CD14-positive monocyte (primary cell): ENCODE data around the gene SASH1. TPM values are rescaled to one million over a fixed set of nuclear protein-coding genes. Genes with fewer than 3 reads are reported as not detected.

ENCODE experiments used
- DNase-seq, 3 donors: peaks; one replicate each; pipeline ENCODE4 v3.0.0-alpha.2; 2011 to 2022
- H2AFZ ChIP-seq: 2 replicates; pipeline ENCODE4 v1.6.0; 2012; ENCODE audit warnings: mild to moderate bottlenecking, low read depth, low read length, inconsistent platforms; ENCODE audit not compliant: insufficient read depth, poor library complexity, severe bottlenecking
- H3K27ac ChIP-seq, 2 donors: 1 replicate in 1 of 2; 2 replicates in 1 of 2; pipeline ENCODE4 v1.5.1; 2012 to 2013; ENCODE audit warnings: low read length in 2 of 2, control low read depth in 1 of 2, inconsistent platforms in 1 of 2, low read depth in 1 of 2, mild to moderate bottlenecking in 1 of 2
- H3K27me3 ChIP-seq, 2 donors: one replicate each; pipeline versions ENCODE4 v1.6.0 to v1.6.1; 2011 to 2013; ENCODE audit warnings: low read length in 2 of 2; ENCODE audit not compliant: control insufficient read depth in 2 of 2, insufficient read depth in 2 of 2
- H3K36me3 ChIP-seq, 2 donors: replicated peaks in 1 of 2; 1 replicate in 1 of 2; 2 replicates in 1 of 2; pipeline versions ENCODE4 v1.5.1 to v1.6.1; 2012 to 2013; ENCODE audit warnings: low read length in 2 of 2, control low read depth in 1 of 2, inconsistent platforms in 1 of 2, mild to moderate bottlenecking in 1 of 2; ENCODE audit not compliant: insufficient read depth in 2 of 2, control insufficient read depth in 1 of 2
- H3K4me1 ChIP-seq, 2 donors: 1 replicate in 1 of 2; 2 replicates in 1 of 2; pipeline versions ENCODE4 v1.5.1 to v1.6.1; 2012 to 2013; ENCODE audit warnings: low read length in 2 of 2, control low read depth in 1 of 2, inconsistent platforms in 1 of 2, mild to moderate bottlenecking in 1 of 2, moderate library complexity in 1 of 2; ENCODE audit not compliant: insufficient read depth in 2 of 2, control insufficient read depth in 1 of 2
- H3K4me2 ChIP-seq: replicated peaks from 2 replicates; pipeline ENCODE3; 2012; ENCODE audit warnings: low read length, moderate library complexity, mild to moderate bottlenecking; ENCODE audit not compliant: poor library complexity, severe bottlenecking; ENCODE audit errors: extremely low read depth
- H3K4me3 ChIP-seq, 3 experiments: fragments of 200-600 bp in 1 of 3; sonication (generic) in 1 of 3; replicated peaks in 1 of 3; 1 replicate in 2 of 3; 2 replicates in 1 of 3; pipeline ENCODE4 v1.5.1; 2011 to 2013; ENCODE audit warnings: low read length in 3 of 3, mild to moderate bottlenecking in 3 of 3, control low read depth in 2 of 3, low read depth in 2 of 3, inconsistent platforms in 1 of 3, moderate library complexity in 1 of 3
- H3K79me2 ChIP-seq: 2 replicates; pipeline ENCODE4 v1.6.0; 2012; ENCODE audit warnings: mild to moderate bottlenecking, control low read depth, inconsistent platforms, low read length, moderate library complexity; ENCODE audit not compliant: insufficient read depth
- H3K9ac ChIP-seq: 2 replicates; pipeline ENCODE4 v1.6.0; 2017; ENCODE audit warnings: low read length, mild to moderate bottlenecking; ENCODE audit not compliant: insufficient read depth, poor library complexity, severe bottlenecking
- H3K9me3 ChIP-seq, 2 donors: replicated peaks in 1 of 2; 1 replicate in 1 of 2; 2 replicates in 1 of 2; pipeline versions ENCODE4 v1.5.1 to v1.6.1; 2012 to 2013; ENCODE audit warnings: low read length in 2 of 2, control low read depth in 1 of 2; ENCODE audit not compliant: control insufficient read depth in 1 of 2, insufficient read depth in 1 of 2
- H4K20me1 ChIP-seq: 2 replicates; pipeline ENCODE4 v1.6.0; 2012; ENCODE audit warnings: mild to moderate bottlenecking, low read length, control low read depth, moderate library complexity; ENCODE audit not compliant: insufficient read depth
- H3K27ac Mint-ChIP-seq, 7 donors: one replicate each; pipeline ENCODE4 v1.8.0; 2020; ENCODE audit warnings: mild to moderate bottlenecking in 7 of 7, mixed read lengths in 7 of 7, moderate library complexity in 6 of 7, inconsistent platforms in 2 of 7
- H3K27me3 Mint-ChIP-seq, 3 donors: one replicate each; pipeline ENCODE4 v1.8.0; 2021 to 2022; ENCODE audit warnings: low read depth in 3 of 3, mild to moderate bottlenecking in 3 of 3, mixed read lengths in 3 of 3, moderate library complexity in 3 of 3, inconsistent platforms in 1 of 3
- H3K36me3 Mint-ChIP-seq, 2 donors: one replicate each; pipeline ENCODE4 v1.8.0; 2020; ENCODE audit warnings: mixed read lengths in 2 of 2, inconsistent platforms in 1 of 2, mild to moderate bottlenecking in 1 of 2
- H3K4me1 Mint-ChIP-seq: one replicate; pipeline ENCODE4 v1.8.0; 2020; ENCODE audit warnings: mild to moderate bottlenecking, mixed read lengths
- H3K4me3 Mint-ChIP-seq, 2 donors: one replicate each; pipeline ENCODE4 v1.8.0; 2020; ENCODE audit warnings: mild to moderate bottlenecking in 2 of 2, mixed read lengths in 2 of 2, moderate library complexity in 1 of 2
- H3K9me3 Mint-ChIP-seq, 7 donors: one replicate each; pipeline ENCODE4 v1.8.0; 2020 to 2022; ENCODE audit warnings: mixed read lengths in 7 of 7, mild to moderate bottlenecking in 6 of 7, moderate library complexity in 6 of 7, inconsistent platforms in 2 of 7
- CTCF ChIP-seq: fragments of 200-600 bp; IDR thresholded peaks from one replicate; pipeline ENCODE4 v1.8.0; 2022; ENCODE audit warnings: antibody characterized with exemption, mild to moderate bottlenecking
- WGBS: methylation state at CpG from one replicate; pipeline ENCODE4 v1.1.5; 2013; ENCODE audit warnings: missing lambda C conversion rate; ENCODE audit not compliant: insufficient coverage; 5-methylcytosine and 5-hydroxymethylcytosine counted together
- intact Hi-C, 2 donors: fragments of 100-400 bp; cut with micrococcal nuclease; formaldehyde crosslinking; loops; one replicate each; pipeline versions ENCODE4 v1.15.0 to v1.15.1; 2023
- polyA plus RNA-seq, 3 donors: library from polyadenylated mRNA; depleted of rRNA in 1 of 3; unstranded in 2 of 3; stranded (reverse) in 1 of 3; fragments of 300-500 nt in 2 of 3; fragments of >200 nt in 1 of 3; fragmentation: Illumina TruSeq in 2 of 3; gene quantifications; 1 replicate in 2 of 3; 2 replicates in 1 of 3; pipeline ENCODE4 v1.2.3, GENCODE V29; 2012 to 2021

SASH1 gene
- polyA plus RNA-seq, 3 donors: 0.90 to 5.1 (median 4.7) TPM

- no peak for DNase-seq
- WGBS: 80% methylated on average over 2 of the region's 4 CpGs
- peak overlapping the region in 1 of 7 donors; percentile 54 for H3K27ac Mint-ChIP-seq
- H3K36me3 Mint-ChIP-seq: no peaks in the 10 kb centered on the region
- Histone ChIP-seq H3K9ac (no peak overlapping the region), H4K20me1 (no peaks in the 10 kb centered on the region), H3K9me3 (no peaks in the 10 kb centered on the region), H3K4me3 (no peak overlapping the region), H3K4me2 (no peak overlapping the region), H3K36me3 (no peaks in the 10 kb centered on the region), H3K27ac (no peak overlapping the region), H3K27me3 (peaks cover 0 to 2% of the 10 kb centered on the region in 2 donors), H2AFZ (no peak overlapping the region), H3K79me2 (no peaks in the 10 kb centered on the region), H3K4me1 (peaks cover 0 to 8% of the 10 kb centered on the region in 2 donors)
- H3K4me1 Mint-ChIP-seq: peaks cover 24% of the 10 kb centered on the region
- intact Hi-C loops: loop anchor here in 1 of 2 donors (10.0 kb wide), 2 partner anchors 291 to 321 kb away; no protein-coding TSS in a partner anchor
- no peak for TF ChIP-seq CTCF
- no peaks in the 10 kb centered on the region for H3K9me3 Mint-ChIP-seq
- no peak overlapping the region for H3K4me3 Mint-ChIP-seq
- H3K27me3 Mint-ChIP-seq: peaks cover 3 to 11% (median 6%) of the 10 kb centered on the region in 3 donors
Measured at GRCh38 chr6:148466158-148466557, 123.5 kb downstream of the SASH1 start.

GRCh38 chr6:148467926-148468325, 125.3 kb downstream of the SASH1 start:
- intact Hi-C loops: loop anchor here in 1 of 2 donors (10.0 kb wide), 2 partner anchors 293 to 323 kb away; no protein-coding TSS in a partner anchor
- no peak overlapping the region for H3K4me3 Mint-ChIP-seq
- Histone ChIP-seq H2AFZ (no peak overlapping the region), H4K20me1 (no peaks in the 10 kb centered on the region), H3K79me2 (no peaks in the 10 kb centered on the region), H3K27ac (no peak overlapping the region), H3K4me1 (peaks cover 0 to 5% of the 10 kb centered on the region in 2 donors), H3K27me3 (no peaks in the 10 kb centered on the region), H3K9me3 (no peaks in the 10 kb centered on the region), H3K36me3 (no peaks in the 10 kb centered on the region), H3K4me2 (no peak overlapping the region), H3K9ac (no peak overlapping the region), H3K4me3 (no peak overlapping the region)
- H3K9me3 Mint-ChIP-seq: no peaks in the 10 kb centered on the region
- H3K27ac Mint-ChIP-seq: peak overlapping the region in 1 of 7 donors; percentile 51
- H3K4me1 Mint-ChIP-seq: peaks cover 19% of the 10 kb centered on the region
- H3K27me3 Mint-ChIP-seq: peaks cover 3 to 13% (median 5%) of the 10 kb centered on the region in 3 donors
- H3K36me3 Mint-ChIP-seq: no peaks in the 10 kb centered on the region
- no CpG with 5 or more reads among the region's 4 CpGs for WGBS
- no peak for TF ChIP-seq CTCF
- no peak for DNase-seq
